Measurements from ENCODE around the gene L3MBTL4.

DNA sequence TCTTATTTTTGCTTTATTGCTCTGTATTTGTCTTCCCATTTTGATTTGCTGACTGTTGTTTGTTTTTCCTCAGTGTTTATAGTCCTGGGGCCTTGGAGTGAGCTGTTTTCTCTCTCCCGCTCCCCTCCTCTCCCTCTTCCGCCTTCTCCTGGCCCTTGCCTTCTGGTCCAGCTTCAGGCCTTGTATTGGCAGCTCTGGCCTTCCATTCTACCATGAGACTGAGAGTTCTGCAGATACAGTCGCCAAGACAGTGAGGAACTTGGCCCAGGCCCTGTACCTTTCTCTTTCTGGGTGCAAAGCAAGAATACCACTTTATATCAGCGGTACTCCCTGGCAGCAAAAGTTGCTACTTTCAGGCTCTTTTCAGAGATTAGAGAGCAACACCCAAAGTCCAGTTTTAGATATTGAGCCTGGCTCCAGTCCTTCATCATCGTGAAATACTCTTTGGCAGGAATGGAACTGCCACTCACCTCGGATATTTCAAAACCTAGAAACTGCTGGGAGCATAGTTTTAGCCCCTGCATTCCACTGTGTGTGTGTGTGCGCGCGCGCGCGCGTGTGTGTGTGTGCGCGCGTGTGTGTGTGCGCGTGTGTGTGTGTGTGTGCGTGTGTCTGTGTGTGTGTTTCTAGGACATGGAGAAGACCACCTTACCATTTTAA is 17.1 kb upstream of the L3MBTL4 start:
- TF ChIP-seq GATA3 (IDR thresholded peaks at IDR 0.05; ENCODE audit: low read depth, low read length) (no peak), GATA2 (IDR thresholded peaks at IDR 0.05; ENCODE audit: low read depth, low read length) (no peak)
